Hepatocyte (in vitro differentiated cells): ENCODE results near the gene IPO11.
"Not testable (repeated sequence)": the region's sequence is repeated elsewhere in the genome, so short reads cannot be mapped to it uniquely, and the experiment has no call there.

Source experiments
- EZH2phosphoT487 ChIP-seq: fragments of 200-600 bp; sonication (generic); IDR thresholded peaks from one replicate; pipeline ENCODE4 v1.6.1; 2018; ENCODE audit warnings: antibody characterized with exemption, mild to moderate bottlenecking, low read depth, moderate library complexity; ENCODE audit not compliant: unreplicated experiment, severe bottlenecking
- TF ChIP-seq, protein P1 (sequence below): fragments of 200-600 bp; sonication (generic); IDR thresholded peaks from 2 replicates; pipeline ENCODE4 v1.5.1; 2016; ENCODE audit warnings: antibody characterized with exemption, mild to moderate bottlenecking; ENCODE audit not compliant: poor library complexity

DNA sequence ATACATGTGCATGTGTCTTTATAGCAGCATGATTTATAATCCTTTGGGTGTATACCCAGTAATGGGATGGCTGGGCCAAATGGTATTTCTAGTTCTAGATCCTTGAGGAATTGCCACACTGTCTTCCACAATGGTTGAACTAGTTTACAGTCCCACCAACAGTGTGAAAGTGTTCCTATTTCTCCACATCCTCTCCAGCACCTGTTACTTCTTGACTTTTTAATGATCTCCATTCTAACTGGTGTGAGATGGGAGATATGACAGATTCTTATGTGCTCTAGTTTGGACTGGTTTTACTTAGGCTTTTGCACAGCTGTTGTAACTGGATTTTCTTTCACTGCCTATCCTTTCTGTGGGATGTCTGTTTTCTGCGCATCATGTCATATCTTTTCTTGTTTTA lies 108.2 kb downstream of the IPO11 start:
- TF ChIP-seq, protein P1, sequence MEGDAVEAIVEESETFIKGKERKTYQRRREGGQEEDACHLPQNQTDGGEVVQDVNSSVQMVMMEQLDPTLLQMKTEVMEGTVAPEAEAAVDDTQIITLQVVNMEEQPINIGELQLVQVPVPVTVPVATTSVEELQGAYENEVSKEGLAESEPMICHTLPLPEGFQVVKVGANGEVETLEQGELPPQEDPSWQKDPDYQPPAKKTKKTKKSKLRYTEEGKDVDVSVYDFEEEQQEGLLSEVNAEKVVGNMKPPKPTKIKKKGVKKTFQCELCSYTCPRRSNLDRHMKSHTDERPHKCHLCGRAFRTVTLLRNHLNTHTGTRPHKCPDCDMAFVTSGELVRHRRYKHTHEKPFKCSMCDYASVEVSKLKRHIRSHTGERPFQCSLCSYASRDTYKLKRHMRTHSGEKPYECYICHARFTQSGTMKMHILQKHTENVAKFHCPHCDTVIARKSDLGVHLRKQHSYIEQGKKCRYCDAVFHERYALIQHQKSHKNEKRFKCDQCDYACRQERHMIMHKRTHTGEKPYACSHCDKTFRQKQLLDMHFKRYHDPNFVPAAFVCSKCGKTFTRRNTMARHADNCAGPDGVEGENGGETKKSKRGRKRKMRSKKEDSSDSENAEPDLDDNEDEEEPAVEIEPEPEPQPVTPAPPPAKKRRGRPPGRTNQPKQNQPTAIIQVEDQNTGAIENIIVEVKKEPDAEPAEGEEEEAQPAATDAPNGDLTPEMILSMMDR = not testable (repeated sequence)
- not testable (repeated sequence) for TF ChIP-seq EZH2phosphoT487
